Adrenal gland (tissue), 5 donors: Measurements from ENCODE around the gene ST8SIA1.

Experiments
- POLR2A ChIP-seq, 2 donors: fragments of 450-650 bp; IDR thresholded peaks; one replicate each; pipeline ENCODE4 v1.6.1; 2017; ENCODE audit warnings: antibody characterized with exemption in 2 of 2, mild to moderate bottlenecking in 2 of 2, moderate library complexity in 1 of 2
- TF ChIP-seq, protein P1 (sequence below), 6 experiments: fragments of 450-650 bp in 4 of 6; fragments of 200-600 bp in 2 of 6; sonication (generic) in 1 of 6; IDR thresholded peaks; 1 replicate in 5 of 6; 2 replicates in 1 of 6; pipeline versions ENCODE4 v1.5.1 to v1.8.0; 2016 to 2021; ENCODE audit warnings: antibody characterized with exemption in 6 of 6, mild to moderate bottlenecking in 2 of 6, moderate library complexity in 1 of 6
- donor health status: DM: no; HTN: no; CAD: no.

DNA sequence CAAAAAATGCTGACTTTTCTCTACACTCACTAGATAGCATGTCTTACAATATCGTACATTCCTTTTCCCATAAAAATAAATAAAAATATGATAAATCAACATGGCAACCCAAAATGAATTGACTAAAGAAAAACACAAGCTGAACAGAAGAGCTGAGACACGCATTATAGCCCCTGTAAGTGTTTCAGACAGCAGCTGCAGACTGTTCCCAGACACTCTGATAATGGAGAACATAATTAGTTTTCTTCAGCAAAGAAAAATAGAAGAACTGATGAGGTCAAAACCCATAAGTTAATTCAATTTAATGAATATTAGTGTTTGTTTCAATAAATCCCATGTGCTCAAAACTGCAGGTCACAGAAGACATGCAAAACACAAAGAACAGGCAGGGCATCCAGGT is 23.8 kb downstream of the ST8SIA1 start:
- TF ChIP-seq, protein P1, sequence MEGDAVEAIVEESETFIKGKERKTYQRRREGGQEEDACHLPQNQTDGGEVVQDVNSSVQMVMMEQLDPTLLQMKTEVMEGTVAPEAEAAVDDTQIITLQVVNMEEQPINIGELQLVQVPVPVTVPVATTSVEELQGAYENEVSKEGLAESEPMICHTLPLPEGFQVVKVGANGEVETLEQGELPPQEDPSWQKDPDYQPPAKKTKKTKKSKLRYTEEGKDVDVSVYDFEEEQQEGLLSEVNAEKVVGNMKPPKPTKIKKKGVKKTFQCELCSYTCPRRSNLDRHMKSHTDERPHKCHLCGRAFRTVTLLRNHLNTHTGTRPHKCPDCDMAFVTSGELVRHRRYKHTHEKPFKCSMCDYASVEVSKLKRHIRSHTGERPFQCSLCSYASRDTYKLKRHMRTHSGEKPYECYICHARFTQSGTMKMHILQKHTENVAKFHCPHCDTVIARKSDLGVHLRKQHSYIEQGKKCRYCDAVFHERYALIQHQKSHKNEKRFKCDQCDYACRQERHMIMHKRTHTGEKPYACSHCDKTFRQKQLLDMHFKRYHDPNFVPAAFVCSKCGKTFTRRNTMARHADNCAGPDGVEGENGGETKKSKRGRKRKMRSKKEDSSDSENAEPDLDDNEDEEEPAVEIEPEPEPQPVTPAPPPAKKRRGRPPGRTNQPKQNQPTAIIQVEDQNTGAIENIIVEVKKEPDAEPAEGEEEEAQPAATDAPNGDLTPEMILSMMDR (IDR thresholded peaks at IDR 0.05), result no peak
- no peak for TF ChIP-seq POLR2A (IDR thresholded peaks at IDR 0.05)
